Right cardiac atrium (tissue), 5 donors: ENCODE measurements around the gene ETV2. TPM values are rescaled to one million over a fixed set of nuclear protein-coding genes. Genes with fewer than 3 reads are reported as not detected.
"Not testable (repeated sequence)": the region's sequence is repeated elsewhere in the genome, so short reads cannot be mapped to it uniquely, and the experiment has no call there.

ENCODE experiments used
- ATAC-seq, 2 donors: fragments of 200-7000 bp; cut with Tn5 transposase; one replicate each; pipeline versions ENCODE4 v1.8.0 to v1.9.1; 2020; ENCODE audit warnings: moderate library complexity in 2 of 2, mild to moderate bottlenecking in 1 of 2
- DNase-seq, 3 donors: peaks; one replicate each; pipeline ENCODE4 v3.0.0-alpha.2; 2020
- H3K27ac ChIP-seq: one replicate; pipeline ENCODE4 v1.5.1; 2013; ENCODE audit warnings: mild to moderate bottlenecking, low read length, control low read depth, moderate library complexity
- H3K27me3 ChIP-seq: one replicate; pipeline ENCODE4 v1.6.1; 2013; ENCODE audit not compliant: control insufficient read depth, insufficient read depth
- H3K4me1 ChIP-seq: one replicate; pipeline ENCODE4 v1.6.1; 2013; ENCODE audit warnings: low read length; ENCODE audit not compliant: control insufficient read depth, insufficient read depth
- H3K4me3 ChIP-seq: one replicate; pipeline ENCODE4 v1.5.1; 2013; ENCODE audit warnings: low read length, control low read depth
- H3K9me3 ChIP-seq: one replicate; pipeline ENCODE4 v1.6.1; 2013; ENCODE audit warnings: low read length; ENCODE audit not compliant: control insufficient read depth
- WGBS: extraction: QIAGEN DNeasy Blood & Tissue Kit; methylation state at CpG from one replicate; pipeline ENCODE4 v1.1.7; 2013; 5-methylcytosine and 5-hydroxymethylcytosine counted together
- intact Hi-C, 4 donors: fragments of 100-400 bp; cut with DNase I; formaldehyde crosslinking; loops; one replicate each; pipeline versions ENCODE4 v1.11.0 to v1.14.0; 2022 to 2023
- long read RNA-seq, 4 donors: library from polyadenylated mRNA; unstranded; transcript quantifications; one replicate each; pipeline ENCODE4 v2.0.0, GENCODE V29; 2020 to 2021
- polyA plus RNA-seq: library from polyadenylated mRNA; stranded (reverse); fragments of 200-250 nt; gene quantifications from one replicate; pipeline ENCODE4 v1.2.3, GENCODE V29; 2013
- total RNA-seq, 4 donors: library from RNA; stranded (reverse); fragmentation: NEBNext Ultra II Directional; extraction: Animal tissue kit (Norgen Biotek cat#: 25700); gene quantifications; one replicate each; pipeline ENCODE4 v1.2.1, GENCODE V29; 2021
- donor health status: healthy with polysubstance abuse.
- donor health status: DM: no; HTN: yes; CAD: no.
- donor health status: DM: no; HTN: no; CAD: no.
- donor health status: DM: no; HTN: yes; CAD: no; lungs with severe emphysema.
- donor health status: DM: yes; HTN: yes; CAD: no.

The ETV2 gene, protein sequence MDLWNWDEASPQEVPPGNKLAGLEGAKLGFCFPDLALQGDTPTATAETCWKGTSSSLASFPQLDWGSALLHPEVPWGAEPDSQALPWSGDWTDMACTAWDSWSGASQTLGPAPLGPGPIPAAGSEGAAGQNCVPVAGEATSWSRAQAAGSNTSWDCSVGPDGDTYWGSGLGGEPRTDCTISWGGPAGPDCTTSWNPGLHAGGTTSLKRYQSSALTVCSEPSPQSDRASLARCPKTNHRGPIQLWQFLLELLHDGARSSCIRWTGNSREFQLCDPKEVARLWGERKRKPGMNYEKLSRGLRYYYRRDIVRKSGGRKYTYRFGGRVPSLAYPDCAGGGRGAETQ
- total RNA-seq (1 to 10 TPM in 1 of 4 donors, under 1 TPM in 2, not detected in 1; 0.41 to 1.0 (median 0.59) TPM), polyA plus RNA-seq (0.77 TPM)
- long read RNA-seq, donor 1 = 0 reads
- long read RNA-seq, donor 2, partial matches to known transcripts = 0 of 1 reads
- long read RNA-seq, donor 2, other reads (novel, unspliced or antisense) = 1 of 1 reads
- long read RNA-seq, donor 3 = 0 reads
- long read RNA-seq, donor 4, partial matches to known transcripts = 0 of 1 reads
- long read RNA-seq, donor 4, other reads (novel, unspliced or antisense) = 0 of 1 reads

DNA sequence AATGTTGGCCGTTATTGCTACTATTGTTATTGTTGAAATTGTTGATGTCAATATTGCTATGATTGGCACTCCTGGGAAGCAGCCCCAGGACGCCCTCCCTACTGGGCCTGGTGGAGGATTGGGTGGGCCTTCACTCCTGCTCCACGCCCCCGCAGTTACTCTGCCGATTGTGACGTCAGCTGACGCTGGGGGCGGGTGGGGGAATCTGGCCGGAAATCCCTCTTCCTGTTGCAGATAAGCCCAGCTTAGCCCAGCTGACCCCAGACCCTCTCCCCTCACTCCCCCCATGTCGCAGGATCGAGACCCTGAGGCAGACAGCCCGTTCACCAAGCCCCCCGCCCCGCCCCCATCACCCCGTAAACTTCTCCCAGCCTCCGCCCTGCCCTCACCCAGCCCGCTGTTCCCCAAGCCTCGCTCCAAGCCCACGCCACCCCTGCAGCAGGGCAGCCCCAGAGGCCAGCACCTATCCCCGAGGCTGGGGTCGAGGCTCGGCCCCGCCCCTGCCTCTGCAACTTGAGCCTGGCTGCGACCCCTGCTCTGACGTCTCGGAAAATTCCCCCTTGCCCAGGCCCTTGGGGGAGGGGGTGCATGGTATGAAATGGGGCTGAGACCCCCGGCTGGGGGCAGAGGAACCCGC, at the start of gene ETV2:
Gene ETV2, plus strand, starts transcription at position 231 of the 637 bp plus-strand sequence. CDS start 716 bp downstream, outside the sequence.
- peak; percentile 69 to 77 (median 76) for DNase-seq
- no peaks in the 10 kb centered on the region for H3K27me3 ChIP-seq
- no peak for ATAC-seq
- 14% methylated on average over 28 of the region's 28 CpGs for WGBS
- no peak within 1 kb of the TSS for H3K4me3 ChIP-seq
- intact Hi-C loops = no loop called here
- H3K27ac ChIP-seq = no peak within 1 kb of the TSS
- no peaks in the 10 kb centered on the region for H3K4me1 ChIP-seq
- H3K9me3 ChIP-seq = no peaks in the 10 kb centered on the region

DNA sequence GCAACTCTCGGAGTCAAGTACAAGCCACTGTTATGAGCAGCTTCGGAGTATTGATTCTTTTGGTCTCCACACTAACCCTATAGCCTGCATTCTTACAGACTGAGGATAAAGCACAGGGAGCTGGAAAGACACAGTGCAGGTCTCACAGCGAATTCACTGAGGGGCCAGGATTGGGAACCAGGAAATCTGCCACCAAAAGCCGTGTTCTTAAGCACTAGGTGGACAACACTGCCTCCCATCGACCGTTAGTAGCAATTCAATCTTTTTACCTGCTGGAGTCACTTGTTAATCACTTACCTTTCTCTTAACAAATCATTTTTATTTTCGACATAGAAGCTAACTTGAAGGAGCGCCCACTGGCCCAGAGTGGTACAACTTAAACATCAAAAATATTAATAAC, 49.3 kb upstream of the ETV2 start:
- ATAC-seq = no peak
- no peaks in the 10 kb centered on the region for H3K27me3 ChIP-seq
- WGBS = 24% methylated on average over 8 of the region's 8 CpGs
- no peak for DNase-seq
- H3K4me1 ChIP-seq = no peaks in the 10 kb centered on the region
- intact Hi-C loops = no loop called here
- no peak overlapping the region for H3K4me3 ChIP-seq
- H3K27ac ChIP-seq = no peak overlapping the region
- no peaks in the 10 kb centered on the region for H3K9me3 ChIP-seq

DNA sequence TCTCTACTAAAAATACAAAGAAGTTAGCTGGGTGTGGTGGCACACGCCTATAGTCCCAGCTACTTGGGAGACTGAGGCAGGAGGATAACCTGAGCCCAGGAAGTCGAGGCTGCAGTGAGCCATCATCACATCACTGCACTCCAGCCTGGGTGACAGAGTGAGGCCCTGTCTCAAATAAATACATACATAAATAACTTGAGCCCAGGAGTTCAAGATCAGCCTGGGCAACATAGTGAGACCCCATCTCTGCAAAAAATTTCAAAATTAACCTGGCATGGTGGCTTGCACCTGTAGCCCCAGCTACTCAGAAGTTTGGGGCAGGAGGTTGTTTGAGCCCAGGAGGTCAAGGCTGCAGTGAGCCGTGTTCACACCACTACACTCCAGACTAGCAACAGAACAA, 46.5 kb upstream of the ETV2 start:
- ATAC-seq, H3K9me3 ChIP-seq, H3K27ac ChIP-seq, H3K4me3 ChIP-seq, H3K4me1 ChIP-seq, DNase-seq, H3K27me3 ChIP-seq, intact Hi-C loops: not testable (repeated sequence)
- WGBS = 78% methylated on average over 3 of the region's 3 CpGs

DNA sequence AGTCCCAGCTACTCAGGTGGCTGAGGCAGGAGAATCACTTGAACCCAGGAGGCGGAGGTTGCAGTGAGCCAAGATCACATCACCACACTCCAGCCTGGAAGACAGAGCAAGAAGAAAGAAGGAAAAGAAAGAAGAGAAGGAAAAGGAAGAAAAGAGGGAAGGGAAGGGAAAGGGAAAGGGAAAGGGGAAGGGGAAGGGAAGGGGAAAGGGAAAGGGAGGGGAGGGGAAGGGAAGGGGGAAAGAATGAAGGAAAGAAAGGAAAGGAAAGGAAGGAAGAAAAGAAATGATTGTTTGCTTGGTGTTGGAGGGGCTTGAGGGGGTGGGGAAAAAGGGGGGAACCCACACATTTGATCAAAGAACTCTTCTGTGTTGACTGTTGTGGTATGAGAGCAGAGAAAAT, 45.6 kb upstream of the ETV2 start:
- no peaks in the 10 kb centered on the region for H3K4me1 ChIP-seq
- ATAC-seq (no peak), DNase-seq (no peak)
- WGBS = 88% methylated on average over 1 of the region's 1 CpG
- no peaks in the 10 kb centered on the region for H3K9me3 ChIP-seq
- H3K4me3 ChIP-seq = no peak overlapping the region
- intact Hi-C loops = no loop called here
- H3K27ac ChIP-seq = no peak overlapping the region
- no peaks in the 10 kb centered on the region for H3K27me3 ChIP-seq

DNA sequence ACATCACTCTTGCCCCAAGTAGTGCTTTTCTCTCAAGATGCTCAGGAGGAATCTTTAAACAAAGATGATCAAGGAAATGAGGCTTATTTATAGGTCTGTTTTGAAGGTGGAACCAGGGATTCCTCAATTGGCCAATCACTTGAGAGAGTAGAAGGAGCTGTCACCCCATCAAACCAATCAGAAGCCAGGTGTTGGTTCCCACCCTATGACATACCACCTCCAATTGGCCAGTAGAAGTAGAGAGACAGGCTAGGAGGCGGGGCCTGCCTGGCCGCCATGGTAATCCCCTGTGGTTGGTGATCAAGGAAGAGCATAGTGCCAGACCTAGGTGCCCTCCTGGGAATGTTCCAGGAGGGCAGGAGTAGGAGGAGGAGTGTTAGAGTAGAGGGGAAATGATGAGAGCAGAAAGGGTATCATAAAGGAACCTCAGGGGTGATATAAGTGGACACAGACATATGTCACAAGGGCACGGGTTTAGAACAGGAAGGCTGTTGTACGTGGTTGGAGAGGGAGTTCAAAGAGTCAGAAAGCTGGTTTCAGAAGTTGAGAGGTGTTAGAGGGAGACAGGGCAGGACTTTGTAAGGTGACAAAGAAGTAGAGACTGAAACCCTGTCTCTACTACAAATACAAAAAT, 45.1 kb upstream of the ETV2 start:
- Histone ChIP-seq H3K27ac (no peak overlapping the region), H3K4me3 (no peak overlapping the region), H3K4me1 (no peaks in the 10 kb centered on the region), H3K9me3 (no peaks in the 10 kb centered on the region), H3K27me3 (no peaks in the 10 kb centered on the region)
- no peak for DNase-seq
- 58% methylated on average over 4 of the region's 4 CpGs for WGBS
- intact Hi-C loops = no loop called here
- no peak for ATAC-seq

DNA sequence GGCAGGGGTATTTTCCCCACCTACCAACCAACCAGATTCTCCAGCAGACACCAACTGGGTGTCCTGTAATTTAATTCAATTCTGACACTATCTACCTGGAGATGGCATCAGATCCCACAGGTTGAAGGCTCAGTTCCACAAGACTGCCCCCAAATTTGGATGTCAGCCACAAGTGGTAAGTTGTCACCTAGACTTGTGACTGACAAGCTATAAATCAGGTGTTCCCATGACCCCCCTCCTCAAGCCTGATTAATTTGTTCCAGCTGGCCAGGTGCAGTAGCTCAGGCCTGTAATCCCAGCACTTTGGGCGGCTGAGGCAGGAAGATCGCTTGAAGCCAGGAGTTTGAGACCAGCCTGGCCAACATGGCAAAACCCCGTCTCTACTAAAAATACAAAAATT, 39.6 kb upstream of the ETV2 start:
- whole genome bisulfite sequencing = 90% methylated on average over 3 of the region's 3 CpGs
- H3K27ac ChIP-seq = no peak overlapping the region
- intact Hi-C loops = no loop called here
- H3K4me3 ChIP-seq = no peak overlapping the region
- H3K27me3 ChIP-seq = no peaks in the 10 kb centered on the region
- DNase-seq (no peak), ATAC-seq (no peak)
- no peaks in the 10 kb centered on the region for H3K9me3 ChIP-seq
- H3K4me1 ChIP-seq = no peaks in the 10 kb centered on the region

DNA sequence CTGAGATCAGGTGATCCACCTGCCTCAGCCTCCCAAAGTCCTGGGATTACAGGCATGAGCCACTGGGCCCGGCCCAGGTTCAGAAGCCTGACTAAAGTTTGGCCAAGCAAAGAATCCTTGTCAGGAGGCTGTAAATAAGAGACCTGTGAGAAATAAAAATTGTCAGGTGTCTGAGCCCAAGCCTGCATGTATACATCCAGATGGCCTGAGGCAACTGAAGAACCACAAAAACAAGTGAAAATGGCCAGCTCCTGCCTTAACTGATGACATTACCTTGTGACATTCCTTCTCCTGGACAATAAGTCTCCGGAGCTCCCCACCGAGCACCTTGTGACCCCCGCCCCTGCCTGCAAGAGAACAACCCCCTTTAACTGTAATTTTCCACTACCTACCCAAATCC, 37.1 kb upstream of the ETV2 start:
- 88% methylated on average over 4 of the region's 4 CpGs for WGBS
- ATAC-seq, DNase-seq, H3K27ac ChIP-seq, H3K4me1 ChIP-seq, H3K9me3 ChIP-seq, intact Hi-C loops, H3K4me3 ChIP-seq, H3K27me3 ChIP-seq: not testable (repeated sequence)

DNA sequence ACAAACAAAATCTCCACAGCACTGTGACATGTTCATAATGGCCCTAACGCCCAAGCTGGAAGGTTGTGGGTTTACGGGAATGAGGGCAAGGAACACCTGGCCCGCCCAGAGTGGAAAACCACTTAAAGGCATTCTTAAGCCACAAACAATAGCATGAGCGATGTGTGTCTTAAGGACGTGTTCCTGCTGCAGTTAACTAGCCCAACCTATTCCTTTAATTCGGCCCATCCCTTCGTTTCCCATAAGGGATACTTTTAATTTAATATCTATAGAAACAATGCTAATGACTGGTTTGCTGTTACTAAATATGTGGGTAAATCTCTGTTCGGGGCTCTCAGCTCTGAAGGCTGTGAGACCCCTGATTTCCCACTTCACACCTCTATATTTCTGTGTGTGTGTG, 34.4 kb upstream of the ETV2 start:
- ATAC-seq, H3K27me3 ChIP-seq, intact Hi-C loops, H3K9me3 ChIP-seq, H3K4me1 ChIP-seq, DNase-seq, H3K4me3 ChIP-seq, H3K27ac ChIP-seq: not testable (repeated sequence)
- 85% methylated on average over 8 of the region's 8 CpGs for WGBS

DNA sequence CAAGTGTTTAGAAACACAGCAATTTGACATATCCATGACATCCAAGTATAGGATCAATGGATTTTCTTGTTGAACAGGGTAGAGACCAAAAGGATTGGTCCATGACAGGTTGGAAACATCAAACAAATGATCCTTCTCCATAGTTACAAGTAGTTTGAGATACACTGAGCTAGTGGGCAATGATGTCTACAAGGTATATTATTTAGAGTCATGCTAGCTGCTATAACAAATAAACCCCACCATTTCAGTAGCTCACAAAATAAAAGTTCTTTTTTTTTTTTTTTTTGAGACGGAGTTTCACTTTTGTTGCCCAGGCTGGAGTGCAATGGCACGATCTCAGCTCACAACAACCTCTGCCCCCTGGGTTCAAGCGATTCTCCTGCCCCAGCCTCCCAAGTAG, 33.9 kb upstream of the ETV2 start:
- Histone ChIP-seq H3K4me3 (no peak overlapping the region), H3K27me3 (no peaks in the 10 kb centered on the region), H3K4me1 (no peaks in the 10 kb centered on the region), H3K27ac (no peak overlapping the region), H3K9me3 (no peaks in the 10 kb centered on the region)
- intact Hi-C loops = no loop called here
- DNase-seq (no peak), ATAC-seq (no peak)
- 79% methylated on average over 3 of the region's 3 CpGs for WGBS

DNA sequence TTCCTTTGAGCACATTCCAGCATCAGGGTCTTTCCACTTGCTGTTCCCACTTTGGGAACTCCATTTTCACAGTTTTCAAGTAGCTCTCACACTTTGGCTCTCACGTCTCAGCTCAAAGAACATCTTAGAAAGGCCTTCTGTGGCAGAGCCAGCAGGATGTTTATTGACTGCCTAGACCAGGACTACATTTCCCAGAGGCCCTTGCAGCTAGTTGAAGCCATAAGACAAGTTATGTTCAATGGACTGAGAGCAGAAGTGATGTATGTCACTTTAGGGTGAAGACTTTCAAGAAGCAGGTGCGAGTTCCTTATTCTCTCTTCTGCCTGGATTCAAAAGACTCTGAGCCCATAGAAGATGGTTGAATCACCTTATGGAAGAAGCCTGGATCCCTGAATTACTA, 33.3 kb upstream of the ETV2 start:
- H3K27ac ChIP-seq = no peak overlapping the region
- no peak overlapping the region for H3K4me3 ChIP-seq
- H3K4me1 ChIP-seq = peaks cover 2% of the 10 kb centered on the region
- DNase-seq (no peak), ATAC-seq (no peak)
- H3K9me3 ChIP-seq = no peaks in the 10 kb centered on the region
- WGBS = 74% methylated on average over 2 of the region's 2 CpGs
- no peaks in the 10 kb centered on the region for H3K27me3 ChIP-seq
- intact Hi-C loops = no loop called here

DNA sequence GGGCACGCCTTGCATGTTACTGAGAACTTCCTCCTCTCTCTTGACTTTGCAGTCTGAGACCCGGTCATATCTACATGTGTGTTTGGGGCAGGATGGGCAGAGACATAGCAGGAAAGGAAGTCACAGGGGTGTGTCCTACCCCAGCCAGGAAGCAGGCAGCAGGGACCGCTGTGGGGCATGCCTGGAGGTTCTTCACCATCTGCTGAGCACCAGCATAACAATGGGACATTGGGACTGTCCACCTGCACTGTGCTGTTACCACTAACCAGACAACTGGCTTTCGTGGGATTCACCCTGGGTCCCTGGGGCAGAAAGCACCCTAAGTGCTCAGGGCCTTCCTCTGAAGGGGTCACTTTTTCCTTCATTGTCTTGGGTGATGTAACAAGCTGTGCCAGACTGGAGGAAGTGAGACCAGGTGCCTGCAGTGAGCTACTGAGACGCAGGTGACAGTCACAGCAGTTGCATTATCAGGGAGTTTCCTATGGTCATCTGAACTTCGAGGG, 31.6 kb upstream of the ETV2 start:
- Histone ChIP-seq H3K4me3 (no peak overlapping the region), H3K27ac (no peak overlapping the region), H3K9me3 (no peaks in the 10 kb centered on the region), H3K4me1 (peaks cover 2% of the 10 kb centered on the region), H3K27me3 (no peaks in the 10 kb centered on the region)
- DNase-seq (no peak), ATAC-seq (no peak)
- intact Hi-C loops = no loop called here
- WGBS = 64% methylated on average over 6 of the region's 6 CpGs
